ENCODE measurements around the gene SLC35E2B. TPM values are rescaled to one million over a fixed set of nuclear protein-coding genes. Genes with fewer than 3 reads are reported as not detected.
"Not testable (repeated sequence)": the region's sequence is repeated elsewhere in the genome, so short reads cannot be mapped to it uniquely, and the experiment has no call there.

Gene SLC35E2B
- total and polyA plus RNA-seq, 2 of the 8 experiments (the other 6 are each of a cell fraction or from before 2014, with no cell fraction given): 25.9 to 46.7 TPM

- H3K56ac ChIP-seq (replicated peaks; ENCODE audit: insufficient read length, low read depth, low read length); H3K27me3 ChIP-seq (replicated peaks in 1 of 4; ENCODE audit: control insufficient read depth in 3 of 4, extremely low read depth in 1 of 4, insufficient read depth in 3 of 4, low read length in 3 of 4); H3K79me1 ChIP-seq (ENCODE audit: low read depth, low read length); FAIRE-seq; H3K23me2 ChIP-seq (ENCODE audit: low read depth, low read length); H2AFZ ChIP-seq (ENCODE audit: low read length); H3K79me2 ChIP-seq (ENCODE audit: control insufficient read depth in 1 of 2, insufficient read depth in 2 of 2, low read length in 2 of 2); H2BK20ac ChIP-seq (ENCODE audit: low read length); H3K4me1 ChIP-seq (replicated peaks in 1 of 4; ENCODE audit: control insufficient read depth in 3 of 4, insufficient read depth in 4 of 4, low read length in 3 of 4); H3K18ac ChIP-seq (ENCODE audit: extremely low read depth, low read length); H3K14ac ChIP-seq (ENCODE audit: insufficient read length); H2BK120ac ChIP-seq (replicated peaks; ENCODE audit: low read depth, low read length); H3K27ac ChIP-seq (ENCODE audit: low read depth, low read length); H2BK15ac ChIP-seq (ENCODE audit: low read length); POLR2A ChIA-PET (ENCODE audit: partially characterized antibody); H3K9me3 ChIP-seq (ENCODE audit: insufficient read depth in 2 of 2, low read depth in 1 of 2, low read length in 1 of 2); H2BK5ac ChIP-seq (ENCODE audit: low read depth, low read length); H3K4me3 ChIP-seq (ENCODE audit: extremely low read depth in 1 of 4, insufficient read depth in 2 of 4, low read depth in 3 of 4, low read length in 4 of 4); CTCF ChIA-PET (ENCODE audit: partially characterized antibody); H3K4ac ChIP-seq (replicated peaks; ENCODE audit: insufficient read length, low read depth, low read length); H3K23ac ChIP-seq (ENCODE audit: insufficient read length); H4K8ac ChIP-seq (ENCODE audit: extremely low read depth, insufficient read depth, low read length); H2BK12ac ChIP-seq (ENCODE audit: low read depth, low read length); H4K20me1 ChIP-seq (replicated peaks in 1 of 2; ENCODE audit: control insufficient read depth in 1 of 2, insufficient read depth in 2 of 2, low read length in 2 of 2); H4K5ac ChIP-seq (ENCODE audit: insufficient read length, low read depth, low read length); H3K9ac ChIP-seq (replicated peaks in 1 of 4; ENCODE audit: extremely low read depth in 1 of 4, low read depth in 3 of 4, low read length in 3 of 4); DNase-seq (ENCODE audit: low read depth in 1 of 2, low spot score in 2 of 2); H3K4me2 ChIP-seq (ENCODE audit: insufficient read depth in 1 of 2, low read depth in 2 of 2, low read length in 2 of 2); H4K91ac ChIP-seq (replicated peaks; ENCODE audit: insufficient read length, low read length); H2AK5ac ChIP-seq (ENCODE audit: low read depth, low read length): not testable (repeated sequence)
- H3K36me3 ChIP-seq (ENCODE audit: control insufficient read depth in 2 of 4, insufficient read depth in 4 of 4, low read length in 3 of 4): peaks cover 0 to 15% (median 5%) of the 10 kb centered on the region in 4 experiments; a peak in 6 of 8 replicates
- 92% methylated on average over 13 of the region's 38 CpGs; no CpG with 5 or more reads in 1 of the 2 experiments for WGBS, 2 experiments (ENCODE audit: extremely low coverage in 1 of 2, insufficient coverage in 1 of 2, insufficient read length in 1 of 2, insufficient replicate concordance in 2 of 2, low coverage in 1 of 2, low lambda C conversion rate in 2 of 2, missing lambda C conversion rate in 1 of 2)
Measured at GRCh38 chr1:1640711-1641461, 51.7 kb downstream of the SLC35E2B start.

GRCh38 chr1:1640081-1640480, 52.5 kb downstream of the SLC35E2B start:
- DNase-seq (ENCODE audit: low read depth in 1 of 2, low spot score in 2 of 2); CTCF ChIA-PET (ENCODE audit: partially characterized antibody); H2BK15ac ChIP-seq (ENCODE audit: low read length); H4K8ac ChIP-seq (ENCODE audit: extremely low read depth, insufficient read depth, low read length); FAIRE-seq; H4K20me1 ChIP-seq (replicated peaks in 1 of 2; ENCODE audit: control insufficient read depth in 1 of 2, insufficient read depth in 2 of 2, low read length in 2 of 2); H4K91ac ChIP-seq (replicated peaks; ENCODE audit: insufficient read length, low read length); H3K4ac ChIP-seq (replicated peaks; ENCODE audit: insufficient read length, low read depth, low read length); H3K9ac ChIP-seq (replicated peaks in 1 of 4; ENCODE audit: extremely low read depth in 1 of 4, low read depth in 3 of 4, low read length in 3 of 4); H3K18ac ChIP-seq (ENCODE audit: extremely low read depth, low read length); H2BK120ac ChIP-seq (replicated peaks; ENCODE audit: low read depth, low read length); H3K79me2 ChIP-seq (ENCODE audit: control insufficient read depth in 1 of 2, insufficient read depth in 2 of 2, low read length in 2 of 2); H2AK5ac ChIP-seq (ENCODE audit: low read depth, low read length); H3K4me2 ChIP-seq (ENCODE audit: insufficient read depth in 1 of 2, low read depth in 2 of 2, low read length in 2 of 2); H3K23me2 ChIP-seq (ENCODE audit: low read depth, low read length); H4K5ac ChIP-seq (ENCODE audit: insufficient read length, low read depth, low read length); H3K27ac ChIP-seq (ENCODE audit: low read depth, low read length); H3K56ac ChIP-seq (replicated peaks; ENCODE audit: insufficient read length, low read depth, low read length); H3K27me3 ChIP-seq (replicated peaks in 1 of 4; ENCODE audit: control insufficient read depth in 3 of 4, extremely low read depth in 1 of 4, insufficient read depth in 3 of 4, low read length in 3 of 4); H2AFZ ChIP-seq (ENCODE audit: low read length); H3K9me3 ChIP-seq (ENCODE audit: insufficient read depth in 2 of 2, low read depth in 1 of 2, low read length in 1 of 2); H3K23ac ChIP-seq (ENCODE audit: insufficient read length); H2BK5ac ChIP-seq (ENCODE audit: low read depth, low read length); H2BK20ac ChIP-seq (ENCODE audit: low read length); H3K14ac ChIP-seq (ENCODE audit: insufficient read length); H3K4me3 ChIP-seq (ENCODE audit: extremely low read depth in 1 of 4, insufficient read depth in 2 of 4, low read depth in 3 of 4, low read length in 4 of 4); POLR2A ChIA-PET (ENCODE audit: partially characterized antibody); H2BK12ac ChIP-seq (ENCODE audit: low read depth, low read length); H3K4me1 ChIP-seq (replicated peaks in 1 of 4; ENCODE audit: control insufficient read depth in 3 of 4, insufficient read depth in 4 of 4, low read length in 3 of 4); H3K79me1 ChIP-seq (ENCODE audit: low read depth, low read length): not testable (repeated sequence)
- peaks cover 0 to 15% (median 5%) of the 10 kb centered on the region in 4 experiments; a peak in 5 of 8 replicates for H3K36me3 ChIP-seq (ENCODE audit: control insufficient read depth in 2 of 4, insufficient read depth in 4 of 4, low read length in 3 of 4)
- 96% methylated on average over 8 of the region's 25 CpGs; no CpG with 5 or more reads in 1 of the 2 experiments for WGBS, 2 experiments (ENCODE audit: extremely low coverage in 1 of 2, insufficient coverage in 1 of 2, insufficient read length in 1 of 2, insufficient replicate concordance in 2 of 2, low coverage in 1 of 2, low lambda C conversion rate in 2 of 2, missing lambda C conversion rate in 1 of 2)

Data from H1 (cell line).